ENCODE data around the gene KASH5.

KASH5 gene

GRCh38 chr19:49387936-49388372, at the start of gene KASH5:
KASH5 (plus strand) TSS chr19:49388249; CDS start chr19:49390884, 2,635 bp downstream.
- peak; percentile 58 for DNase-seq (ENCODE audit: low spot score)

- no peak for DNase-seq (ENCODE audit: low spot score)
Measured at GRCh38 chr19:49338691-49339300, 49.3 kb upstream of the KASH5 start.

- peak; percentile 75 for DNase-seq (ENCODE audit: low spot score)
Measured at GRCh38 chr19:49339301-49340068, 48.6 kb upstream of the KASH5 start.

- no peak for DNase-seq (ENCODE audit: low spot score)
Measured at GRCh38 chr19:49340069-49340864, 47.8 kb upstream of the KASH5 start.

GRCh38 chr19:49340865-49341718, 47.0 kb upstream of the KASH5 start:
- no peak for DNase-seq (ENCODE audit: low spot score)

- no peak for DNase-seq (ENCODE audit: low spot score)
Measured at GRCh38 chr19:49342291-49342721, 45.7 kb upstream of the KASH5 start.

- DNase-seq (ENCODE audit: low spot score) = no peak
Measured at GRCh38 chr19:49343123-49343522, 44.9 kb upstream of the KASH5 start.

- DNase-seq (ENCODE audit: low spot score) = no peak
Measured at GRCh38 chr19:49344505-49345423, 43.3 kb upstream of the KASH5 start.

- DNase-seq (ENCODE audit: low spot score) = no peak
Measured at GRCh38 chr19:49347191-49347590, 40.9 kb upstream of the KASH5 start.

- DNase-seq (ENCODE audit: low spot score) = no peak
Measured at GRCh38 chr19:49347835-49348234, 40.2 kb upstream of the KASH5 start.

GRCh38 chr19:49348305-49349189, 39.5 kb upstream of the KASH5 start:
- DNase-seq (ENCODE audit: low spot score) = no peak

- DNase-seq (ENCODE audit: low spot score) = no peak
Measured at GRCh38 chr19:49349567-49349966, 38.5 kb upstream of the KASH5 start.

- DNase-seq (ENCODE audit: low spot score) = no peak
Measured at GRCh38 chr19:49355909-49356353, 32.1 kb upstream of the KASH5 start.

- DNase-seq (ENCODE audit: low spot score) = no peak
Measured at GRCh38 chr19:49356382-49356781, 31.7 kb upstream of the KASH5 start.

- DNase-seq (ENCODE audit: low spot score) = no peak
Measured at GRCh38 chr19:49357186-49357585, 30.9 kb upstream of the KASH5 start.

GRCh38 chr19:49359851-49360820, 27.9 kb upstream of the KASH5 start:
- DNase-seq (ENCODE audit: low spot score) = no peak

GRCh38 chr19:49361438-49362047, 26.5 kb upstream of the KASH5 start:
- DNase-seq (ENCODE audit: low spot score) = no peak
